GM12801 (cell line): ENCODE results near the gene GNA14.

Source experiments
- TF ChIP-seq, protein P1 (sequence below): IDR thresholded peaks from one replicate; pipeline ENCODE4 v1.5.1; 2011; ENCODE audit warnings: control low read depth; ENCODE audit not compliant: insufficient read length; ENCODE audit errors: extremely low read depth

GNA14 gene

GRCh38 chr9:77469515-77470231 lies 178.4 kb downstream of the GNA14 start:
- TF ChIP-seq, protein P1, sequence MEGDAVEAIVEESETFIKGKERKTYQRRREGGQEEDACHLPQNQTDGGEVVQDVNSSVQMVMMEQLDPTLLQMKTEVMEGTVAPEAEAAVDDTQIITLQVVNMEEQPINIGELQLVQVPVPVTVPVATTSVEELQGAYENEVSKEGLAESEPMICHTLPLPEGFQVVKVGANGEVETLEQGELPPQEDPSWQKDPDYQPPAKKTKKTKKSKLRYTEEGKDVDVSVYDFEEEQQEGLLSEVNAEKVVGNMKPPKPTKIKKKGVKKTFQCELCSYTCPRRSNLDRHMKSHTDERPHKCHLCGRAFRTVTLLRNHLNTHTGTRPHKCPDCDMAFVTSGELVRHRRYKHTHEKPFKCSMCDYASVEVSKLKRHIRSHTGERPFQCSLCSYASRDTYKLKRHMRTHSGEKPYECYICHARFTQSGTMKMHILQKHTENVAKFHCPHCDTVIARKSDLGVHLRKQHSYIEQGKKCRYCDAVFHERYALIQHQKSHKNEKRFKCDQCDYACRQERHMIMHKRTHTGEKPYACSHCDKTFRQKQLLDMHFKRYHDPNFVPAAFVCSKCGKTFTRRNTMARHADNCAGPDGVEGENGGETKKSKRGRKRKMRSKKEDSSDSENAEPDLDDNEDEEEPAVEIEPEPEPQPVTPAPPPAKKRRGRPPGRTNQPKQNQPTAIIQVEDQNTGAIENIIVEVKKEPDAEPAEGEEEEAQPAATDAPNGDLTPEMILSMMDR = no peak

DNA sequence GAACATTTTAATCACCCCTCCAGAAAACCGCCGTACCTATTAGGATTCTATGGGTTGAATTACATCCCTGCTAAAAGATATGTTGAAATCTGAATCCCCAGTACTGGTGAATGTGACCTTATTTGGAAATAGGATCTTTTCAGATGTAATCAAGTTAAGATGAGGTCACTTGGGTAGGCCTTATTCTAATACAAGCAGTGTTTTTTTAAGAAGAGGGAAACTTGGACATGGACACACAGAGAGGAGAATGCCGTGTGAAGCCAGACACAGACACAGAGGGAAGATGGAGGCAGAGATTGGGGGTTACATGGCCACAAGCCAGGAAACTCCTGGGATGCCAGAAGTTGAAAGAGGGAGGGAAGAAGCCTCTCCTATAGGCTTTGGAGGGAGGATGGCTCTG lies 183.5 kb downstream of the GNA14 start:
- TF ChIP-seq, protein P1 = no peak

DNA sequence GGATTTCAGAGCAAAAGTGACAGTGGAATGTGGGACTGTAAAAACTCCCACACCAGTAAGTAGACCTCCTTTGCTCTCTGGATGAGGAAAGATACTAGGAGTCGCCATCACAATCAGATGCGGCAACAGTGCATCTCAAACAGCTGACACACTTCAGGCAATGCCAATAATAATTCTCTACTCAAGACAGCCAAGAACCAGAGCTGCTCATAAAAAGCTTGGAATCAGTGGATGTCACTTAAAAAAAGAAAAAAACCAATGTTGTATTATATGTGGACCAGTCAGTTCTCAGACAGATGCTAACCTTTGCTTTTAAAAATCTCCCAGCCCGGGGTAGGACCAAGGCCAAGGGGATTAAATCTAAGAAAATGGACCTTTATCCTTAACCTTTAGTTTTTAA lies 185.0 kb downstream of the GNA14 start:
- TF ChIP-seq, protein P1 = no peak

GRCh38 chr9:77462066-77462465 lies 186.1 kb downstream of the GNA14 start:
- TF ChIP-seq, protein P1 = no peak

- TF ChIP-seq, protein P1 = no peak
Observed at GRCh38 chr9:77460938-77461337, 187.2 kb downstream of the GNA14 start.

GRCh38 chr9:77457916-77458592 lies 190.1 kb downstream of the GNA14 start:
- TF ChIP-seq, protein P1 = no peak

- TF ChIP-seq, protein P1 = peak; percentile 81
Observed at GRCh38 chr9:77456829-77457437, 191.2 kb downstream of the GNA14 start.
